ENCODE data around the gene NRXN3.

Gene NRXN3

GRCh38 chr14:78592616-78593219 is 422.5 kb downstream of the NRXN3 start:
- DNase-seq = no peak
- in situ Hi-C loops (cut with HindIII; ENCODE audit: low pct_ligation_motif_present, low pct_unique_long_range_greater_than_20kb, low sequenced_read_pairs) = no loop called here

- no peak for DNase-seq
- in situ Hi-C loops (cut with HindIII; ENCODE audit: low pct_ligation_motif_present, low pct_unique_long_range_greater_than_20kb, low sequenced_read_pairs) = no loop called here
These were observed 423.8 kb downstream of the NRXN3 start for GRCh38 chr14:78593949-78594348.

GRCh38 chr14:78595797-78596196 is 425.6 kb downstream of the NRXN3 start:
- in situ Hi-C loops (cut with HindIII; ENCODE audit: low pct_ligation_motif_present, low pct_unique_long_range_greater_than_20kb, low sequenced_read_pairs) = no loop called here
- no peak for DNase-seq

GRCh38 chr14:78598046-78598920 is 428.1 kb downstream of the NRXN3 start:
- DNase-seq = peak; percentile 55
- in situ Hi-C loops (cut with HindIII; ENCODE audit: low pct_ligation_motif_present, low pct_unique_long_range_greater_than_20kb, low sequenced_read_pairs) = no loop called here

- no peak for DNase-seq
- in situ Hi-C loops (cut with HindIII; ENCODE audit: low pct_ligation_motif_present, low pct_unique_long_range_greater_than_20kb, low sequenced_read_pairs) = no loop called here
These were observed 435.0 kb downstream of the NRXN3 start for GRCh38 chr14:78605025-78605762.

GRCh38 chr14:78605897-78606500 is 435.8 kb downstream of the NRXN3 start:
- in situ Hi-C loops (cut with HindIII; ENCODE audit: low pct_ligation_motif_present, low pct_unique_long_range_greater_than_20kb, low sequenced_read_pairs) = no loop called here
- no peak for DNase-seq

- in situ Hi-C loops (cut with HindIII; ENCODE audit: low pct_ligation_motif_present, low pct_unique_long_range_greater_than_20kb, low sequenced_read_pairs) = no loop called here
- no peak for DNase-seq
These were observed 439.0 kb downstream of the NRXN3 start for GRCh38 chr14:78608998-78609787.

- in situ Hi-C loops (cut with HindIII; ENCODE audit: low pct_ligation_motif_present, low pct_unique_long_range_greater_than_20kb, low sequenced_read_pairs) = no loop called here
These were observed 440.8 kb downstream of the NRXN3 start for GRCh38 chr14:78610994-78611393.

GRCh38 chr14:78611796-78612571 is 441.8 kb downstream of the NRXN3 start:
- in situ Hi-C loops (cut with HindIII; ENCODE audit: low pct_ligation_motif_present, low pct_unique_long_range_greater_than_20kb, low sequenced_read_pairs) = no loop called here
- no peak for DNase-seq

More at GRCh38 chr14:78610994-78611393, 440.8 kb downstream of the NRXN3 start:
- no peak for DNase-seq

- in situ Hi-C loops (cut with HindIII; ENCODE audit: low pct_ligation_motif_present, low pct_unique_long_range_greater_than_20kb, low sequenced_read_pairs) = no loop called here
- DNase-seq = no peak
These were observed 442.5 kb downstream of the NRXN3 start for GRCh38 chr14:78612666-78613065.

GRCh38 chr14:78614593-78614992 is 444.4 kb downstream of the NRXN3 start:
- in situ Hi-C loops (cut with HindIII; ENCODE audit: low pct_ligation_motif_present, low pct_unique_long_range_greater_than_20kb, low sequenced_read_pairs) = no loop called here
- no peak for DNase-seq

- in situ Hi-C loops (cut with HindIII; ENCODE audit: low pct_ligation_motif_present, low pct_unique_long_range_greater_than_20kb, low sequenced_read_pairs) = no loop called here
These were observed 447.6 kb downstream of the NRXN3 start for GRCh38 chr14:78617735-78618134.

GRCh38 chr14:78618368-78618767 is 448.2 kb downstream of the NRXN3 start:
- DNase-seq = no peak
- in situ Hi-C loops (cut with HindIII; ENCODE audit: low pct_ligation_motif_present, low pct_unique_long_range_greater_than_20kb, low sequenced_read_pairs) = no loop called here

More at GRCh38 chr14:78617735-78618134, 447.6 kb downstream of the NRXN3 start:
- DNase-seq = no peak

- in situ Hi-C loops (cut with HindIII; ENCODE audit: low pct_ligation_motif_present, low pct_unique_long_range_greater_than_20kb, low sequenced_read_pairs) = no loop called here
These were observed 456.9 kb downstream of the NRXN3 start for GRCh38 chr14:78627114-78627513.

GRCh38 chr14:78631551-78631950 is 461.4 kb downstream of the NRXN3 start:
- DNase-seq = no peak
- in situ Hi-C loops (cut with HindIII; ENCODE audit: low pct_ligation_motif_present, low pct_unique_long_range_greater_than_20kb, low sequenced_read_pairs) = no loop called here

More at GRCh38 chr14:78627114-78627513, 456.9 kb downstream of the NRXN3 start:
- no peak for DNase-seq

- no peak for DNase-seq
- in situ Hi-C loops (cut with HindIII; ENCODE audit: low pct_ligation_motif_present, low pct_unique_long_range_greater_than_20kb, low sequenced_read_pairs) = no loop called here
These were observed 463.6 kb downstream of the NRXN3 start for GRCh38 chr14:78633752-78634151.

GRCh38 chr14:78637489-78637888 is 467.3 kb downstream of the NRXN3 start:
- DNase-seq = no peak
- in situ Hi-C loops (cut with HindIII; ENCODE audit: low pct_ligation_motif_present, low pct_unique_long_range_greater_than_20kb, low sequenced_read_pairs) = no loop called here

All from ACHN (cell line).